ENCODE results near the gene CNTN4. TPM values are rescaled to one million over a fixed set of nuclear protein-coding genes. Genes with fewer than 3 reads are reported as not detected.

The CNTN4 gene
- polyA plus RNA-seq, 1 experiment: not detected

GRCh38 chr3:2441558-2441957 lies 342.9 kb downstream of the CNTN4 start:
- H3K27ac ChIP-seq (ENCODE audit: low read depth, low read length): no peak overlapping the region
- no peak overlapping the region for H3K4me3 ChIP-seq (ENCODE audit: low read depth, low read length)
- DNase-seq (ENCODE audit: low read depth, low spot score): no peak
- H3K27me3 ChIP-seq (ENCODE audit: control insufficient read depth, insufficient read depth, low read length): no peaks in the 10 kb centered on the region
- no peak for TF ChIP-seq CTCF (IDR thresholded peaks at IDR 0.05; ENCODE audit: low read depth, low read length)
- ChIA-PET POLR2A (no interaction called here), CTCF (no interaction called here)
- H3K9me3 ChIP-seq (ENCODE audit: control insufficient read depth, insufficient read depth, low read length): peaks cover 13% of the 10 kb centered on the region; the same call in 1 of the 2 replicates

- ChIA-PET POLR2A (no interaction called here), CTCF (no interaction called here)
- no peaks in the 10 kb centered on the region for H3K27me3 ChIP-seq (ENCODE audit: control insufficient read depth, insufficient read depth, low read length)
- DNase-seq (ENCODE audit: low read depth, low spot score): no peak
- H3K27ac ChIP-seq (ENCODE audit: low read depth, low read length): no peak overlapping the region
- no peak overlapping the region for H3K4me3 ChIP-seq (ENCODE audit: low read depth, low read length)
- no peak for TF ChIP-seq CTCF (IDR thresholded peaks at IDR 0.05; ENCODE audit: low read depth, low read length)
- H3K9me3 ChIP-seq (ENCODE audit: control insufficient read depth, insufficient read depth, low read length): peaks cover 11% of the 10 kb centered on the region; the same call in 1 of the 2 replicates
Observed at GRCh38 chr3:2446146-2446545, 347.5 kb downstream of the CNTN4 start.

DNA sequence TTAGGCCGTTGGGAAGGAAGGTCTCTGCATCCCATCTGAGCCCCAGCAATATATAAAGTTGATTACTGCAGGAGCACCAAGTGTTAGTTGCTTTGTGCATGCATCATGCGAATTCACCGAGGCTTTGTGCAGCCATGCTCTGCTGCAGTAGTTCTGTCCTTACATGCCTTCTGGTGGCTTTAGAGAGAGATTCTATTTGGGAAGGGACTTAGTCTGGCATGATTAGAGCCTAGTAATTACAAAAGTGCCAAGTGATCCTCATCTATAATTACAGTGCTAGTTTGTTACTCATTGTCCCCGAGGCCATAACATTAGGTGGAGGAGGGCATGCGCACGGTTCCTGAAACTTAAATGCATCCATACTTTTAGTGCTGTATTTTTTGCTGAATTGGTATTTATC lies 353.6 kb downstream of the CNTN4 start:
- Histone ChIP-seq H3K4me3 (ENCODE audit: low read depth, low read length) (no peak overlapping the region), H3K27ac (ENCODE audit: low read depth, low read length) (no peak overlapping the region), H3K9me3 (ENCODE audit: control insufficient read depth, insufficient read depth, low read length) (peaks cover 10% of the 10 kb centered on the region; the same call in 1 of the 2 replicates), H3K27me3 (ENCODE audit: control insufficient read depth, insufficient read depth, low read length) (no peaks in the 10 kb centered on the region)
- no peak for DNase-seq (ENCODE audit: low read depth, low spot score)
- TF ChIP-seq CTCF (IDR thresholded peaks at IDR 0.05; ENCODE audit: low read depth, low read length): no peak
- ChIA-PET POLR2A (no interaction called here), CTCF (no interaction called here)

DNA sequence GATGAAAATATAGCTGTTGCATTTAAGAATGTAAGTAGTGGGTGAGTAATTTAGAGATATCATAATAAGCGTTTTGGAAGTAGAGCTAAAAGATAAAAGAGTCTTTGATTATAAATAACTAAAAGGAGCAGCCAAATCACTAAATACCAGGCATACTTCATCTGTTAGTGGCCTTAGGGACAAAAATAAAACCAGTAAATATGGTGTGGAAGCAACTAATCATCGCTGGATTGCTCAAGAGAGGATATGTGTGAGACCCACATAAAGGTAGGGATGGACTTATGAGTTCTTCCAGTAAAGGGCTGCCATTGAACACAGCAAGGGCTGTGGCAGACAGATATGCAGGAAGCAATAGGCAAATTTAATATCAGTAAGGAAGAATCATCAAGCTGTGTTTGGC lies 356.2 kb downstream of the CNTN4 start:
- TF ChIP-seq CTCF (IDR thresholded peaks at IDR 0.05; ENCODE audit: low read depth, low read length): no peak
- DNase-seq (ENCODE audit: low read depth, low spot score): no peak
- Histone ChIP-seq H3K27ac (ENCODE audit: low read depth, low read length) (no peak overlapping the region), H3K27me3 (ENCODE audit: control insufficient read depth, insufficient read depth, low read length) (no peaks in the 10 kb centered on the region), H3K9me3 (ENCODE audit: control insufficient read depth, insufficient read depth, low read length) (peaks cover 7% of the 10 kb centered on the region; the same call in 1 of the 2 replicates), H3K4me3 (ENCODE audit: low read depth, low read length) (no peak overlapping the region)
- POLR2A ChIA-PET: no interaction called here
- CTCF ChIA-PET: no interaction called here

DNA sequence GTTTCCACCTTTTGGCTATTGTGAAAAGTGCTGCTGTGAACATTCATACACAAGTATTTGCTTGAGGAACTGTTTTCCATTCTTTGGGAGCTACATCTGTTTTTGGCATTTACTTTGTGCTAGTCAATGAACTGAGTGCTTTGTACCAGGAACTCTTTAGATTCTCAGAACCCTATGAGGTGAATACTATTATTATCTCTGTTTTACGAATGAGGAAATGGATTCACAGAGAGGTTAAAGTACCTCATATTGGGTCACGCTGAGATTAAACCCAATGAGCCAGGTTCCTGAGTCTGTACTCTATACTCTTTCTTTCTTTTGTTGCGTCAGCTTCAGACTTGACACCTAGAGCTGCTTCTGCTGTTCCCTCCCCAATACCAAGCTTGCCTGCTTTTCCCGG lies 358.1 kb downstream of the CNTN4 start:
- no peak overlapping the region for H3K4me3 ChIP-seq (ENCODE audit: low read depth, low read length)
- no peak for DNase-seq (ENCODE audit: low read depth, low spot score)
- no peak for TF ChIP-seq CTCF (IDR thresholded peaks at IDR 0.05; ENCODE audit: low read depth, low read length)
- H3K27me3 ChIP-seq (ENCODE audit: control insufficient read depth, insufficient read depth, low read length): no peaks in the 10 kb centered on the region
- H3K27ac ChIP-seq (ENCODE audit: low read depth, low read length): no peak overlapping the region
- peaks cover 7% of the 10 kb centered on the region; the same call in 1 of the 2 replicates for H3K9me3 ChIP-seq (ENCODE audit: control insufficient read depth, insufficient read depth, low read length)
- CTCF ChIA-PET: no interaction called here
- POLR2A ChIA-PET: no interaction called here
